HG02840 (cell line): ENCODE data around the gene KRT81.

Source experiments
- ATAC-seq: cut with Tn5 transposase; IDR thresholded peaks from one replicate; pipeline ENCODE4 v1.9.1; 2021; ENCODE audit warnings: mild to moderate bottlenecking, moderate library complexity, moderate number of reproducible peaks; ENCODE audit not compliant: unreplicated experiment, low FRiP score

KRT81 gene

GRCh38 chr12:52291267-52291935, at the start of gene KRT81:
Gene KRT81, minus strand, starts transcription at chr12:52291534. Its CDS starts 69 bp downstream, at chr12:52291465.
- no peak for ATAC-seq

GRCh38 chr12:52338241-52338960, 47.1 kb upstream of the KRT81 start:
- ATAC-seq: no peak

- no peak for ATAC-seq
These were observed 45.7 kb upstream of the KRT81 start for GRCh38 chr12:52337054-52337453.

GRCh38 chr12:52336641-52337040, 45.3 kb upstream of the KRT81 start:
- ATAC-seq: no peak

- no peak for ATAC-seq
These were observed 44.4 kb upstream of the KRT81 start for GRCh38 chr12:52335598-52336262.

GRCh38 chr12:52334185-52334584, 42.9 kb upstream of the KRT81 start:
- ATAC-seq: no peak

GRCh38 chr12:52333321-52333720, 42.0 kb upstream of the KRT81 start:
- ATAC-seq: no peak

- ATAC-seq: no peak
These were observed 41.0 kb upstream of the KRT81 start for GRCh38 chr12:52332381-52332780.

- no peak for ATAC-seq
These were observed 40.5 kb upstream of the KRT81 start for GRCh38 chr12:52331833-52332232.

- ATAC-seq: no peak
These were observed 39.7 kb upstream of the KRT81 start for GRCh38 chr12:52331039-52331438.

- ATAC-seq: no peak
These were observed 36.6 kb upstream of the KRT81 start for GRCh38 chr12:52327830-52328500.

GRCh38 chr12:52327052-52327829, 35.9 kb upstream of the KRT81 start:
- no peak for ATAC-seq

GRCh38 chr12:52324153-52324444, 32.8 kb upstream of the KRT81 start:
- no peak for ATAC-seq

- ATAC-seq: no peak
These were observed 32.2 kb upstream of the KRT81 start for GRCh38 chr12:52323416-52324152.

- ATAC-seq: no peak
These were observed 31.7 kb upstream of the KRT81 start for GRCh38 chr12:52323001-52323400.

GRCh38 chr12:52322069-52322468, 30.7 kb upstream of the KRT81 start:
- no peak for ATAC-seq

GRCh38 chr12:52321418-52321817, 30.1 kb upstream of the KRT81 start:
- ATAC-seq: no peak

- ATAC-seq: no peak
These were observed 29.6 kb upstream of the KRT81 start, which contains the start of gene KRT83 for GRCh38 chr12:52320784-52321400. Gene KRT83, minus strand, starts transcription at chr12:52321398. Its CDS starts 63 bp downstream, at chr12:52321335.

- ATAC-seq: no peak
These were observed 27.8 kb upstream of the KRT81 start for GRCh38 chr12:52319097-52319496.
